ENCODE data around the gene WIPF3. TPM values are rescaled to one million over a fixed set of nuclear protein-coding genes. Genes with fewer than 3 reads are reported as not detected.

The WIPF3 gene
- total RNA-seq, 6 experiments from 2014 or later, result not detected

GRCh38 chr7:29914180-29914579 is 107.9 kb downstream of the WIPF3 start:
- Mint-ChIP-seq H3K36me3 (ENCODE audit: low read depth) (0 out of 2 replicates have a peak, but pooled peaks cover 4% of the 10 kb centered on the region), H3K4me3 (no peak overlapping the region), H3K9me3 (no peaks in the 10 kb centered on the region), H3K4me1 (ENCODE audit: low read depth) (peaks cover 12% of the 10 kb centered on the region), H3K27ac (no peak overlapping the region), H3K27me3 (ENCODE audit: insufficient read depth) (peaks cover 1% of the 10 kb centered on the region)
- DNase-seq, result no peak
- TF ChIP-seq, protein P1, sequence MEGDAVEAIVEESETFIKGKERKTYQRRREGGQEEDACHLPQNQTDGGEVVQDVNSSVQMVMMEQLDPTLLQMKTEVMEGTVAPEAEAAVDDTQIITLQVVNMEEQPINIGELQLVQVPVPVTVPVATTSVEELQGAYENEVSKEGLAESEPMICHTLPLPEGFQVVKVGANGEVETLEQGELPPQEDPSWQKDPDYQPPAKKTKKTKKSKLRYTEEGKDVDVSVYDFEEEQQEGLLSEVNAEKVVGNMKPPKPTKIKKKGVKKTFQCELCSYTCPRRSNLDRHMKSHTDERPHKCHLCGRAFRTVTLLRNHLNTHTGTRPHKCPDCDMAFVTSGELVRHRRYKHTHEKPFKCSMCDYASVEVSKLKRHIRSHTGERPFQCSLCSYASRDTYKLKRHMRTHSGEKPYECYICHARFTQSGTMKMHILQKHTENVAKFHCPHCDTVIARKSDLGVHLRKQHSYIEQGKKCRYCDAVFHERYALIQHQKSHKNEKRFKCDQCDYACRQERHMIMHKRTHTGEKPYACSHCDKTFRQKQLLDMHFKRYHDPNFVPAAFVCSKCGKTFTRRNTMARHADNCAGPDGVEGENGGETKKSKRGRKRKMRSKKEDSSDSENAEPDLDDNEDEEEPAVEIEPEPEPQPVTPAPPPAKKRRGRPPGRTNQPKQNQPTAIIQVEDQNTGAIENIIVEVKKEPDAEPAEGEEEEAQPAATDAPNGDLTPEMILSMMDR (IDR thresholded peaks at IDR 0.05), result no peak

- H3K27me3 Mint-ChIP-seq (ENCODE audit: insufficient read depth), result peaks cover 1% of the 10 kb centered on the region
- peaks cover 12% of the 10 kb centered on the region for H3K4me1 Mint-ChIP-seq (ENCODE audit: low read depth)
- peak; percentile 34 for DNase-seq
- H3K27ac Mint-ChIP-seq, result no peak overlapping the region
- H3K9me3 Mint-ChIP-seq, result no peaks in the 10 kb centered on the region
- 0 out of 2 replicates have a peak, but pooled peaks cover 12% of the 10 kb centered on the region for H3K36me3 Mint-ChIP-seq (ENCODE audit: low read depth)
- TF ChIP-seq, protein P1 (IDR thresholded peaks at IDR 0.05), result no peak
- no peak overlapping the region for H3K4me3 Mint-ChIP-seq
These were observed 109.3 kb downstream of the WIPF3 start for GRCh38 chr7:29915481-29916215.

- Mint-ChIP-seq H3K4me1 (ENCODE audit: low read depth) (peaks cover 12% of the 10 kb centered on the region), H3K27me3 (ENCODE audit: insufficient read depth) (peaks cover 3% of the 10 kb centered on the region), H3K9me3 (no peaks in the 10 kb centered on the region), H3K27ac (no peak overlapping the region), H3K36me3 (ENCODE audit: low read depth) (peaks cover 17% of the 10 kb centered on the region), H3K4me3 (no peak overlapping the region)
- TF ChIP-seq, protein P1 (IDR thresholded peaks at IDR 0.05), result no peak
- no peak for DNase-seq
These were observed 111.3 kb downstream of the WIPF3 start for GRCh38 chr7:29917641-29918040.

GRCh38 chr7:29918850-29919249 is 112.5 kb downstream of the WIPF3 start:
- H3K9me3 Mint-ChIP-seq, result no peaks in the 10 kb centered on the region
- no peak for DNase-seq
- H3K36me3 Mint-ChIP-seq (ENCODE audit: low read depth), result peaks cover 20% of the 10 kb centered on the region
- H3K27ac Mint-ChIP-seq, result no peak overlapping the region
- H3K4me3 Mint-ChIP-seq, result no peak overlapping the region
- TF ChIP-seq, protein P1 (IDR thresholded peaks at IDR 0.05), result no peak
- peaks cover 12% of the 10 kb centered on the region for H3K4me1 Mint-ChIP-seq (ENCODE audit: low read depth)
- peaks cover 3% of the 10 kb centered on the region for H3K27me3 Mint-ChIP-seq (ENCODE audit: insufficient read depth)

- Mint-ChIP-seq H3K36me3 (ENCODE audit: low read depth) (peaks cover 30% of the 10 kb centered on the region), H3K4me1 (ENCODE audit: low read depth) (peaks cover 12% of the 10 kb centered on the region), H3K27ac (no peak overlapping the region; the same call in 1 of the 2 replicates), H3K4me3 (no peak overlapping the region), H3K27me3 (ENCODE audit: insufficient read depth) (peaks cover 3% of the 10 kb centered on the region), H3K9me3 (no peaks in the 10 kb centered on the region)
- TF ChIP-seq, protein P1 (IDR thresholded peaks at IDR 0.05), result no peak
- no peak for DNase-seq
These were observed 113.5 kb downstream of the WIPF3 start for GRCh38 chr7:29919790-29920189.

All from HFFc6 (cell line).